Hematopoietic multipotent progenitor cell treated with erythropoietin and hydrocortisone succinate and interleukin-3 and kit ligand, for 15 days (in vitro differentiated cells): ENCODE measurements around the gene ID1.
"Not testable (repeated sequence)": the region's sequence is repeated elsewhere in the genome, so short reads cannot be mapped to it uniquely, and the experiment has no call there.

Source experiments
- DNase-seq: peaks from one replicate; pipeline ENCODE4 v3.0.0-alpha.2; 2015; ENCODE audit warnings: low spot score

The ID1 gene

DNA sequence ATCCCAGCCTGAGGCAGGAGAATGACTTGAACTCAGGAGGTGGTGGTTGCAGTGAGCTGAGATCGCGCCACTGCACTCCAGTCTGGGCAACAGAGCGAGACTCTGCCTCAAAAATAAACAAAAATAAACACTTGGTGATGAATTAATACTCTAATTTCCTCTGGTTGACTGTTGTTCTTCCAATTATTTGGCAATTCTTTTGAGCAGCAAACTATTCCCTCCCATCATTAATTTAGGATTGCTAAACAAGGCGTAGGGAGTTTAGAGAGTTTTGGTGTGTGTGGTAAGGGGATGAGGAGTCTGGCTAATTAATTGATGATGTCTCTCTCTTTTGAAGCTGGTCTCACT, 2.7 kb upstream of the ID1 start:
- DNase-seq = no peak

DNA sequence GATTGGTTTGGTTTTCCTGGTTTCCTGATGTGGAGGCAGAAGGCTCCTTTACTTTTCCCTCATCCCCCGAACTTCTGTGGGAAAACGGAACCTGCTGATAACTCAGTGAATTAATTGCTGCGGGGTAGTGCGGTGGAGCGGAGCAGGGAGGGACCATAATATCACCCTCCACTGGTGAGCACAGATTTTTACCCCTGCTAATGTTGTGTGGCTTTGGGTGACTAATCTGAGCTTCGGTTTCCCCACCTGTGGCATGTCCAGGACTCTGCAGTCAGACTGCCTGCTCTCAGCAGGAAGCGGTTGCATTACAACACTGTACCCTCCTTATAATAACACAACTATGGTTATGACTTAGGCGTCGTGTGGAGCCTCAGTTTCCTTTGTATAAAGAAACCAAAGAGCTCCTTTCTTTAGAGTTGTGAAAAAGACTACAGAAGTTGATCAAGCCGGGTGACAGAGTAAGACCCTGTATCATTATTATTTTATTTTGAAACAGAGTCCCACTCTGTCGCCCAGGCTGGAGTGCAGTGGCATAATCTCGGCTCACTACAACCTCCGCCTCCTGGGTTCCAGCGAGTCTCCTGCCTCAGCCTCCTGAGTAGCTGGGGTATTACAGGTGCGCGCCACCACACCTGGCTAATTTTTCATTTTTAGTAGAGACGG, 2.2 kb upstream of the ID1 start:
- no peak for DNase-seq

DNA sequence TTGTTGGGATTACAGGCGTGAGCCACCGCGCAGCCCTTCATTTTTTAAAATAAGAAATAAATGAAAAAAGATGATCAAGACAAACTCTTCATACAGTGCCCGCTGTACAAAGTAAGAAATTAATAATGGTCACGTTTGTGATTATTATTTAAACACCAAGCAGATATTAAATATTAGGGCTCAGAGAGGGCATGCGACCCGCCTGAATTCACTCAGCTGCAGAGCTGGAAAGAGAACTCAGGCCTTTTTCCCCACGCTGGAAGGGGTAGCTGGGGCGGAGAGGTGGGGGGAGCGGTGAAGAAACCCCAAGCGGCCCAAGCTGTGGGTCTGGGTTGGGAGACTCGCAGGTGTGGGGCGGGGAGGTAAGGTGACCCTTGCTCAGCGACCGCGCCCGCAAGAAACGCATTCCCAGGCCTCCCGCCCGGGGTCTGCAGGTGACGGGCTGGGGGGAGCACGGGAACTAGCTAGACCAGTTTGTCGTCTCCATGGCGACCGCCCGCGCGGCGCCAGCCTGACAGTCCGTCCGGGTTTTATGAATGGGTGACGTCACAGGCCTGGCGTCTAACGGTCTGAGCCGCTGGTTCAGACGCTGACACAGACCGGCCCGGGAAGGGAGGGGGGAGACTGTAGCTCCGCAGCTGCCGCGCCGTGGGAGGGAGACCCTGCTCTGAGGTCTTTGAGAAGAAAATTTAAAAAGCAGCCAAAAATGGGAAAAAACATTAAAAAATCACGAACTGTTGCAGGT, 1.1 kb upstream of the ID1 start:
- DNase-seq = peak; percentile 82

DNA sequence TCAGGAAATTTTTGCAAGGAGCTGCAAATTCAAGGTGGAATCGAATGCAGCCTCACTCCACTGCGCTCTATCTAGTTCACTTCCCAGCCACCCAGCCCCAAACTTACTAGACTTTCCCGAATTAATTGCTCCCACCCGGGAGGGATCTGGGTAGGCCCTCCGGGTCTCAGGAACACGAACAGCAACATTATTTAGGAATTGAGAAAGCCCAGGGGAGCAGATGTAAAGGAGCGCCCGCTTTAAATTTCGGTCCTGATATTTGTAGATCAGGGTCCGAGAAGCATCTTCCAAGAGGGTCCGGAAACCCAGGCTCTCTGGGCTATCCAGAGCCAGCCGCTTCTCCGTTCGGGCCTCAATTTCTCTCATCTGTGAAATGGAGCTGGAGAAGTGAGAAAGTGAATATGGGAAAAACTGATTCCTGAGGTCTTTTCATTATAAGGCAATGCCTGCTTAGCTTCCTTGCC, 490 bp upstream of the ID1 start:
- no peak for DNase-seq

- peak; percentile 40 for DNase-seq
Observed at GRCh38 chr20:31605902-31606803, 1.1 kb downstream of the ID1 start.

DNA sequence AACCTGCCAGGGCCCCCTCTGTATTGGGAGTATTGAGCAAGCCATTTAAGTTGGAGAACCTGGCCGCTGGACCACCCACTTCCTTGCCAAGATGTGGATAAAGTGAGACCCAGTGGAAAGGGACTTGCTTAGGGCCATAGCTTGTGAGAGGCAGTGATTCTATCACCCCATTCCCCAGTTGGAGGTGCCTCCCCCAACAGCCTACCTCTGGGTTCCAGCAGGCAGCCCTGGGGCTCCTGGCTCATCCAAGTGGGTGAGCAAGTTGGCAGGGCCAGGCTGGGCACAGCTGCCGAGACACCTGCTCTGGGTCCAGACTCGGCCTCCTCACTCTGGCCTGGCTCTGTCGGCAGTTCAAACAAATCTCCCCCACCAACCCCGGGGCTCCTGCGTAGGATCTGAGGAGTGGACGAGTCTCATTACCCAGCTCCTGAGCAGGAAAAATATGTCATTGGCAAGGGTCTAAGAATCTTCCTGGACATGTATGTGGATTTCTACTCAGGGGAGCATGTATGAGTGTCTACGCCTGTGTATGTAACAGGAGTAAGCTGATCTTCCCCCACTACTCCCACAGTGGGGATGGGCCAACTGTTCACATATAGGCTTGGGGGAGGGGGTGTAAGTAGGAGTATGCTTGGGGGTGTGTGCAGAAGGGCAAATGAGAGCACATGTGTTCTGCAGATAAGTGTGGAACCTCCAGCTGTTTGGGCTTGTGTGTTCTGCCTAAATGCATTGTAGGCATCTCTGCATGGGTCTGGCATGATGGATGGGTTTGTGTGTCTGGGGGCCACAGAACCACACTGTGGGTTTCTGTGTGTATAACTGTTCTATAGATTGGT, 1.9 kb downstream of the ID1 start:
- peak; percentile 70 for DNase-seq

DNA sequence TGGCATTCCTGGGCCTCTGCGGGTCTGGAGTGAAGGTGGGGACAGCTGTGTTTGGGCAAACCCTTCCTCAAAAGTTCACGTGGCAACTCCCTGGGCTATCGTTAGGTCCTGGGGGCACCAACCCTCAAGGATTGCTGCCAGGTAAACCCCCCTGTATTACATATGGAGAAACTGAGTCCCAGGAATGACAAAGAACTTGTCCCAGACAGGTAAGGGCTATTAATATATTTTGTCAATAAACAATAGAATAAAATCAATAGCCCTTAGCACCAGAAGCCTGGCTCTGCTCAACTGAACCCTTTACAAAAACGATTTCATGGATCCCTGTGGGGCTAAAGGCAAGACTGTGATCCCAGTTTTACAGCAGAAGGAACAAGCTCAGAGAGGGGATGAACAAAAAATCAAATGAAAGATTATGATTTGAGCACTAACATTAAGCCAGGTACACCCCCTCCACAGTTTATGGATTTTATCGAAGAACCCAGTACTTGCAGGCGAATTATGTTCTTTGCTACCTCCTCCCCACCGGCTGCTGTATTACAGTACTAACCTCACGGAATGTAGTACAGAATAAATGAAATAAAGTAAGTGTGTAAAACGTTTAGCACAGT, 2.7 kb downstream of the ID1 start:
- no peak for DNase-seq

DNA sequence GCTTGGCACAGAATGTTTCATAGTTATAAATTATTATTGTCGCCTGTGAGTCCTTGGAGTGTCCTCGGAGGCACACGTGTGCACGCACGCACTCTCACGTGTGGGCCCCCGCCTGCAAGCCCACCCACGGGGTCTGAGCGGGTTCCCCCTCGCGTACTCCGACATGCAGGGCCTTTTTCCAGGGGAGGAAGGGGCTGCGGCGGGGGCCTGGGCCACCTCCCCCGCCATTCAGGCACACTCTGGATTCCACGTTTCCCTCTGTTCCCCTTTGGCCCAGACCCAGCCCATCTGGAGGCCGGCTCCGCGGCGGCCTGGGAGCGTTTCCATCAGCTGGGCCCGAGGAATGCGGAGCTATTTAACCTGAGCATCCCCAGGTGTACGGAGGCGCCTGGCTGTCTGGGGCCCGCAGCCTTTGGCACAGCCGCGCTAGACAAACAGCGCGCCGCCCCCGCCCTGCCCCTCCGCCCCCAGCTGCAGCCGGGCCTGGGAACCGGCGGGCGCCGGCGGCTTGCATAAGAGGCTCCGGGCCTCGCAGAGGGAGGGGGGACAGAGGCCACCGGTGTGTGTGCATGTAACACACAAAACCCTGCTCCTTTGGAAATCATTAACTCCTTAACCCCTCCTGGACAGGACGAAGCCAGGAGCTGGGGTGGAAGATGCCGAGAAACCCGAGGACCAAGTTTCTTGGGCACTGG, 3.3 kb downstream of the ID1 start:
- no peak for DNase-seq

DNA sequence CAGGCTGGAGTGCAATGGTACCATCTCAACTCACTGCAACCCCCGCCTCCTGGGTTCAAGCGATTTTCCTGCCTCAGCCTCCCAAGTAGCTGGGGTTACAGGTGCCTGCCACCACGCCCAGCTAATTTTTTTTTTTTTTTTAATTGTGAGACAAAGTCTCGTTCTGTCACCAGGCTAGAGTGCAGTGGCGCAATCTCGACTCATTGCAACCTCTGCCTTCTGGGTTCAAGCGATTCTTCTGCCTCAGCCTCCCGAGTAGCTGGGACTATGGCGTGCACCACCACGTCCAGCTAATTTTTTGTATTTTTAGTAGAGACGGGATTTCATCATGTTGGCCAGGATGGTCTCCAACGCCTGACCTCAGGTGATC, 7.2 kb downstream of the ID1 start:
- not testable (repeated sequence) for DNase-seq

DNA sequence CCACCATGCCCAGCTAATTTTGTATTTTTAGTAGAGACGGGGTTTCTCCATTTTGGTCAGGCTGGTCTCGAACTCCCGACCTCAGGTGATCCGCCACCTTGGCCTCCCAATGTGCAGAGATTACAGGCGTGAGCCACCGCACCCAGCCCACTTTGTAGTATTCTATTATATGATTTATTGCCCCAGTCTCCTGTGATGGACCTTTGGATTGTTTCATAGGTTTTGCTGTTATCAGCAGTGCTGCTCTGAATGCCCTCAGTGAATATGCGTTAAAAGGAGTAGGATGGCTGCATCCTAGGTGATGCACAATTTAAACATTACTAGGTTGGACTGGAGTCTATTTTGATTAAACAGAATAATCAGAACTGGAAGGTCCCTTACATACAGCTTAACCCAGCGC, 10.3 kb downstream of the ID1 start:
- DNase-seq = no peak

DNA sequence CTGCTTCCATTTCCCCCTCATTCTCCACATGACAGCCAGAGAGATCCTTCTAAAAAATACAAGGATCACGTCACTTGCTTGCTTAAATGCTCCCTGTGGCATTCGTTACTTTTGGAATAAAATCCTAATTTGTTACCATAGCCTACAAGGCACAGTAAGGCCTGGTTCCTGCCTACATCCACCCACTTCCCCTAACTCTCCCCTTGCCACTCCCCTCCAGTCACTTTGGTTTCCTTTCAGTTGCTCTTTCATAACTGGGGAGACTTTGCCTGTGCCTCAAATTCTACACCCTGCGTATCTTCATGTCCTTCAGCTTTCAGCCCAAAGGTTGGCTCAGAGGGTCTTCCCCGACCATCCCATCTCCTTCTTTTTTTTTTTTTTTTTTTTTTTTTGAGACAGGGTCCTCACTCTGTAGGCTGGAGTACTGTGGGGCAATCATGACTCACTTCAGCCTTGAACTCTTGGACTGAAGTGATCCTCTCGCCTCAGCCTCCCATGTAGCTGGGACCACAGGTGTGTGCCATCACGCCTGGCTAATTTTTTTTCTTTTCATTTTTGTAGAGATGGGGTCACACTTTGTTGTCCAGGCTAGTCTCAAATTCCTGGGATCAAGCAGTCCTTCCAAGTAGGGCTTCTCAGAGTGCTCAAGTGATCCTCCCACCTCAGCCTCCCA, 12.5 kb downstream of the ID1 start:
- no peak for DNase-seq

GRCh38 chr20:31620246-31620645, 15.2 kb downstream of the ID1 start:
- no peak for DNase-seq

GRCh38 chr20:31623123-31623505, 18.0 kb downstream of the ID1 start:
- not testable (repeated sequence) for DNase-seq

GRCh38 chr20:31626534-31626933, 21.4 kb downstream of the ID1 start:
- not testable (repeated sequence) for DNase-seq

DNA sequence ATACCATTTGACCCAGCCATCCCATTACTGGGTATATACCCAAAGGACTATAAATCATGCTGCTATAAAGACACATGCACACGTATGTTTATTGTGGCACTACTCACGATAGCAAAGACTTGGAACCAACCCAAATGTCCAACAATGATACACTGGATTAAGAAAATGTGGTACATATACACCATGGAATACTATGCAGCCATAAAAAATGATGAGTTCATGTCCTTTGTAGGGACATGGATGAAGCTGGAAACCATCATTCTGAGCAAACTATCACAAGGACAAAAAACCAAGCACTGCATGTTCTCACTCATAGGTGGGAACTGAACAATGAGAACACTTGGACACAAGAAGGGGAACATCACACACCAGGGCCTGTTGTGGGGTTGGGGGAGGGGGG, 23.0 kb downstream of the ID1 start:
- not testable (repeated sequence) for DNase-seq

GRCh38 chr20:31630187-31630790, 25.2 kb downstream of the ID1 start:
- DNase-seq = no peak

DNA sequence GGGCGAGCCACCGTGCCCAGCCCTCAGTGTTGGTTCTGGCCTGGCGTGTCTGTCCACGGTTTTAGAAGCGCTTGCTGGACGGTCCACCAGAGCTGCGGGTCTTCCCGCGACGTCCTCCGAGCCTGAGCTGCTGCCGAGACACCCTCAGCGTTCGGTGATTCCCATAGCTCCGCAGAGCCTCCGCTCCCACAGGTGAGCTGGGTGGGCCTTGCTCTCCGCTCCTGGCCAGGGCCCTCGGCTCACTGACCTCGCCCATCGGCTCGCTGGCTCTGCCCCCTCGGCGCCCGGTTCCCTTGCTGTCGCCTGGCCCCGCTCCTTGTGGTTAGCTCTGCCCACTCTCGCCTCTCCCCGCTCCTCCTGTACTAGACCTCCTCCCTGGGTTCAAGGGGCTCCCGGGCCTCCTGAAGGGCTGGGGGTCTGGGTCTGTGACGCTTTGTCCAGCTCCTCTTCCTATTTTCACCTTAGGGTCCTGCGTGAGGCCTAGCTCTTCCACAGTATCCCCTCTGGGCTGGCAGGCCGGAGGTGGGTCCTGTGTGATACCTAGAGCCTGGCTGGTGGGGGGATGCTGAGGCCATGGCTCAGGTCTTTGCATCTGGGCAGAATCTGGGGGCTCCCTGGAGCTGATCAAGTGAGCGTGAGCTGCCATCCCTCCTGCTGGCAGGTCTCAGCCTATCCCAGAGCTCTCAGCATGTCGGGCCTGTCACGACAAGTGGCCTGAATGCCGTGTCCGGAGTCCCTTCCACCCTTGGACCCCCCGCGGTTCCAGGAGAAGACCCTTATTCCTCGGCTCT, 27.7 kb downstream of the ID1 start:
- DNase-seq = no peak

- no peak for DNase-seq
Observed at GRCh38 chr20:31633339-31633914, 28.3 kb downstream of the ID1 start.

DNA sequence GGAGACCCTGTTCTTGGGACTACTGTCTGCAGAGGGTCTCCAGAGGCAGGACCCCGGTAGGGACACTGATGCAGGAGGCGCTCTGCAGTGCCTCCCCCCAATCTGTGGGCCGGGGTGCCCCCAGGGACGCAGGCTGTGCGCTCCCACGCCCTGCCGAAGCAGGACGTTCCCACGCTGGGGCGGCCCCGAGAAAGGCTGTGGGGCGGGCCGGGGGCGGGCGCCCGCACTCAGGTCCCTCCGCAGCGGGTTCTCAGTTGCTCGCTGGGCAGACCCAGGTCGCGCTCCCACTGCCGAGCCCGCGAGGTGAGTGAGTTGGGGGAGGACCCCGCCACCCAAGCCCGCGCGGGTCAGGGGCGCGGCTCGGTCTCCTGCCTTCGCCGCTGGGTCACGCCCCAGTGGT, 32.6 kb downstream of the ID1 start, which contains the start of gene COX4I2:
Gene COX4I2, plus strand, starts transcription at position 253 of the 400 bp plus-strand sequence. CDS start 1,106 bp downstream, outside the sequence.
- DNase-seq = no peak
